CD4-positive, alpha-beta T cell treated with Interleukin-15 for 1 hour (primary cell): Measurements from ENCODE around the gene SCN1A.
"Not testable (repeated sequence)": the region's sequence is repeated elsewhere in the genome, so short reads cannot be mapped to it uniquely, and the experiment has no call there.

Experiments
- DNase-seq: peaks from one replicate; pipeline ENCODE4 v3.0.0-alpha.2; 2020

The SCN1A gene

GRCh38 chr2:166134252-166135151 is 6.7 kb upstream of the SCN1A start:
- DNase-seq = no peak

GRCh38 chr2:166133653-166134052 is 5.8 kb upstream of the SCN1A start:
- no peak for DNase-seq

- DNase-seq = no peak
Observed at GRCh38 chr2:166128156-166128505, 311 bp upstream of the SCN1A start.

GRCh38 chr2:166126007-166126639 is 1.7 kb downstream of the SCN1A start:
- DNase-seq = no peak

- DNase-seq = no peak
Observed at GRCh38 chr2:166125557-166125956, 2.3 kb downstream of the SCN1A start.

GRCh38 chr2:166118180-166118579 is 9.6 kb downstream of the SCN1A start:
- no peak for DNase-seq

- DNase-seq = no peak
Observed at GRCh38 chr2:166117491-166117890, 10.3 kb downstream of the SCN1A start.

- no peak for DNase-seq
Observed at GRCh38 chr2:166115589-166115988, 12.2 kb downstream of the SCN1A start.

GRCh38 chr2:166112193-166112605 is 15.6 kb downstream of the SCN1A start:
- no peak for DNase-seq

GRCh38 chr2:166106431-166107015 is 21.3 kb downstream of the SCN1A start:
- no peak for DNase-seq

- DNase-seq = no peak
Observed at GRCh38 chr2:166104773-166105172, 23.0 kb downstream of the SCN1A start.

GRCh38 chr2:166104084-166104483 is 23.7 kb downstream of the SCN1A start:
- no peak for DNase-seq

GRCh38 chr2:166103277-166103676 is 24.5 kb downstream of the SCN1A start:
- not testable (repeated sequence) for DNase-seq

GRCh38 chr2:166094325-166094724 is 33.5 kb downstream of the SCN1A start:
- no peak for DNase-seq

GRCh38 chr2:166092889-166093288 is 34.9 kb downstream of the SCN1A start:
- no peak for DNase-seq

GRCh38 chr2:166091439-166091838 is 36.4 kb downstream of the SCN1A start:
- DNase-seq = no peak

GRCh38 chr2:166090908-166091307 is 36.9 kb downstream of the SCN1A start:
- DNase-seq = no peak

- no peak for DNase-seq
Observed at GRCh38 chr2:166090346-166090745, 37.5 kb downstream of the SCN1A start.

GRCh38 chr2:166088634-166089033 is 39.2 kb downstream of the SCN1A start:
- DNase-seq = no peak

GRCh38 chr2:166084301-166084700 is 43.5 kb downstream of the SCN1A start:
- no peak for DNase-seq

- DNase-seq = no peak
Observed at GRCh38 chr2:166082736-166083135, 45.1 kb downstream of the SCN1A start.

GRCh38 chr2:166081852-166082251 is 46.0 kb downstream of the SCN1A start:
- no peak for DNase-seq

GRCh38 chr2:166081131-166081632 is 46.6 kb downstream of the SCN1A start:
- DNase-seq = no peak

- DNase-seq = no peak
Observed at GRCh38 chr2:166074430-166074829, 53.4 kb downstream of the SCN1A start.
